Esophagus muscularis mucosa (tissue), 4 donors: ENCODE results near the gene KCNK4. TPM values are rescaled to one million over a fixed set of nuclear protein-coding genes. Genes with fewer than 3 reads are reported as not detected.

Source experiments
- DNase-seq: peaks from one replicate; pipeline ENCODE4 v3.0.0-alpha.2; 2017; ENCODE audit errors: extremely low spot score
- H3K27ac ChIP-seq, 4 donors: fragments of 200-600 bp; sonication (generic); replicated peaks in 1 of 4; 1 replicate in 3 of 4; 2 replicates in 1 of 4; pipeline ENCODE4 v1.5.1; 2016 to 2019; ENCODE audit warnings: mild to moderate bottlenecking in 1 of 4
- H3K27me3 ChIP-seq, 4 donors: fragments of 200-600 bp; sonication (generic); one replicate each; pipeline versions ENCODE4 v1.5.1 to v1.6.0; 2016 to 2019
- H3K36me3 ChIP-seq, 4 donors: fragments of 200-600 bp; sonication (generic); one replicate each; pipeline ENCODE4 v1.5.1; 2016 to 2019
- H3K4me1 ChIP-seq, 4 donors: fragments of 200-600 bp; sonication (generic); one replicate each; pipeline ENCODE4 v1.5.1; 2016 to 2019
- H3K4me3 ChIP-seq, 4 donors: fragments of 200-600 bp; sonication (generic); 1 replicate in 2 of 4; 2 replicates in 2 of 4; pipeline ENCODE4 v1.5.1; 2016 to 2019; ENCODE audit warnings: mild to moderate bottlenecking in 4 of 4, moderate library complexity in 1 of 4
- H3K9me3 ChIP-seq, 4 donors: fragments of 200-600 bp; sonication (generic); 1 replicate in 3 of 4; 2 replicates in 1 of 4; pipeline ENCODE4 v1.5.1; 2016 to 2019
- CTCF ChIP-seq, 3 experiments: fragments of 200-600 bp in 2 of 3; fragments of 450-650 bp in 1 of 3; sonication (generic) in 2 of 3; IDR thresholded peaks; one replicate each; pipeline ENCODE4 v1.5.1; 2017 to 2019; ENCODE audit warnings: antibody characterized with exemption in 3 of 3, mild to moderate bottlenecking in 2 of 3, moderate library complexity in 1 of 3
- EP300 ChIP-seq: sonication (generic); formaldehyde crosslinking; IDR thresholded peaks from one replicate; pipeline ENCODE4 v1.6.1; 2017; ENCODE audit warnings: antibody characterized with exemption
- POLR2A ChIP-seq: fragments of 450-650 bp; IDR thresholded peaks from one replicate; pipeline ENCODE4 v1.6.1; 2017; ENCODE audit warnings: antibody characterized with exemption, moderate library complexity, mild to moderate bottlenecking, low read depth
- POLR2AphosphoS5 ChIP-seq, 2 donors: sonication (generic); formaldehyde crosslinking; IDR thresholded peaks; one replicate each; pipeline ENCODE4 v1.6.1; 2017; ENCODE audit warnings: antibody characterized with exemption in 2 of 2
- WGBS: methylation state at CpG from one replicate; pipeline ENCODE4 v1.1.5; 2018; 5-methylcytosine and 5-hydroxymethylcytosine counted together
- intact Hi-C: fragments of 100-400 bp; cut with DNase I; formaldehyde crosslinking; loops from one replicate; pipeline ENCODE4 v1.15.1; 2023
- total RNA-seq, 4 donors: library from RNA; depleted of rRNA; stranded (reverse); fragments of >200 nt; gene quantifications; one replicate each; pipeline versions ENCODE4 v1.1.0 to v1.2.1, GENCODE V29; 2016

KCNK4 gene
- total RNA-seq, 4 donors from 2014 or later = not detected

- WGBS = 94% methylated on average over 6 of the region's 18 CpGs
- peaks cover 33 to 98% (median 95%) of the 10 kb centered on the region in 4 donors for H3K36me3 ChIP-seq
- intact Hi-C loops = no loop called here
These were observed 29.5 kb upstream of the KCNK4 start for GRCh38 chr11:64261556-64262080.

GRCh38 chr11:64262271-64263002, 28.7 kb upstream of the KCNK4 start:
- H3K9me3 ChIP-seq = no peaks in the 10 kb centered on the region
- DNase-seq = no peak
- no peak for TF ChIP-seq POLR2A
- TF ChIP-seq EP300 = no peak
- no peak for TF ChIP-seq CTCF (IDR thresholded peaks at IDR 0.05)
- TF ChIP-seq POLR2AphosphoS5 (IDR thresholded peaks at IDR 0.05) = no peak
- H3K4me3 ChIP-seq = no peak overlapping the region
- no peak overlapping the region for H3K27ac ChIP-seq
- peaks cover 32 to 97% (median 94%) of the 10 kb centered on the region in 4 donors for H3K36me3 ChIP-seq
- no peaks in the 10 kb centered on the region for H3K27me3 ChIP-seq
- intact Hi-C loops = no loop called here
- WGBS = 92% methylated on average over 8 of the region's 42 CpGs
- H3K4me1 ChIP-seq = peaks cover 5 to 6% (median 6%) of the 10 kb centered on the region in 4 donors

More at GRCh38 chr11:64261556-64262080, 29.5 kb upstream of the KCNK4 start:
- H3K27ac ChIP-seq = no peak overlapping the region
- no peak overlapping the region for H3K4me3 ChIP-seq
- H3K9me3 ChIP-seq = no peaks in the 10 kb centered on the region
- no peak for DNase-seq
- H3K27me3 ChIP-seq = no peaks in the 10 kb centered on the region
- no peaks in the 10 kb centered on the region for H3K4me1 ChIP-seq
- no peak for TF ChIP-seq POLR2AphosphoS5 (IDR thresholded peaks at IDR 0.05)
- TF ChIP-seq CTCF (IDR thresholded peaks at IDR 0.05) = no peak
- no peak for TF ChIP-seq EP300

GRCh38 chr11:64263021-64263946, 27.8 kb upstream of the KCNK4 start:
- Histone ChIP-seq H3K4me1 (peaks cover 14 to 15% (median 14%) of the 10 kb centered on the region in 4 donors), H3K36me3 (peaks cover 32 to 89% (median 87%) of the 10 kb centered on the region in 4 donors), H3K9me3 (no peaks in the 10 kb centered on the region), H3K27me3 (no peaks in the 10 kb centered on the region), H3K27ac (no peak overlapping the region), H3K4me3 (no peak overlapping the region)
- intact Hi-C loops = no loop called here
- TF ChIP-seq POLR2A (no peak), EP300 (no peak), CTCF (IDR thresholded peaks at IDR 0.05) (no peak), POLR2AphosphoS5 (IDR thresholded peaks at IDR 0.05) (no peak)
- 61% methylated on average over 6 of the region's 29 CpGs for WGBS
- no peak for DNase-seq

GRCh38 chr11:64263947-64264317, 27.2 kb upstream of the KCNK4 start:
- TF ChIP-seq POLR2AphosphoS5 (IDR thresholded peaks at IDR 0.05) (no peak), POLR2A (no peak), CTCF (IDR thresholded peaks at IDR 0.05) (no peak), EP300 (no peak)
- Histone ChIP-seq H3K36me3 (peaks cover 27 to 82% (median 81%) of the 10 kb centered on the region in 4 donors), H3K27ac (no peak overlapping the region), H3K4me3 (no peak overlapping the region), H3K27me3 (no peaks in the 10 kb centered on the region), H3K4me1 (peaks cover 20 to 21% (median 21%) of the 10 kb centered on the region in 4 donors), H3K9me3 (no peaks in the 10 kb centered on the region)
- WGBS = 83% methylated on average over 3 of the region's 8 CpGs
- DNase-seq = no peak
- intact Hi-C loops = no loop called here
